WTC11 (cell line): ENCODE data around the gene PLEKHA5. TPM values are rescaled to one million over a fixed set of nuclear protein-coding genes. Genes with fewer than 3 reads are reported as not detected.

Experiments used
- ATAC-seq: fragments of 200-7000 bp; cut with Tn5 transposase; 2 replicates; pipeline ENCODE4 v1.10.0; 2021; ENCODE audit warnings: mild to moderate bottlenecking, moderate library complexity
- CTCF ChIA-PET: fragments of 300-600 bp; sonication (Branson Sonifier 250); formaldehyde crosslinking; loops from one replicate; lab custom pipeline; 2021; ENCODE audit warnings: antibody characterized with exemption; lab: Charles Lee
- POLR2A ChIA-PET: fragments of 350-600 bp; sonication (Branson Sonifier 250); formaldehyde crosslinking; loops from one replicate; lab custom pipeline; 2021; ENCODE audit warnings: antibody characterized with exemption; lab: Charles Lee
- DNase-seq: peaks from one replicate; pipeline ENCODE4 v3.0.0; 2021; ENCODE audit warnings: low spot score
- H3K27ac Mint-ChIP-seq: 2 replicates; pipeline ENCODE4 v1.8.0; 2021; ENCODE audit warnings: mixed read lengths
- H3K27me3 Mint-ChIP-seq: 2 replicates; pipeline ENCODE4 v1.8.0; 2021; ENCODE audit warnings: low read depth, mild to moderate bottlenecking, moderate library complexity, mixed read lengths
- H3K36me3 Mint-ChIP-seq: 2 replicates; pipeline ENCODE4 v1.8.0; 2021; ENCODE audit warnings: mixed read lengths
- H3K4me1 Mint-ChIP-seq: 2 replicates; pipeline ENCODE4 v1.8.0; 2022; ENCODE audit warnings: mixed read lengths
- H3K4me3 Mint-ChIP-seq: 2 replicates; pipeline ENCODE4 v1.8.0; 2021; ENCODE audit warnings: mild to moderate bottlenecking, moderate library complexity, mixed read lengths
- H3K9me3 Mint-ChIP-seq: 2 replicates; pipeline ENCODE4 v1.8.0; 2021; ENCODE audit warnings: mixed read lengths
- GTF2I ChIP-seq: fragments of 250-450 bp; sonication (Bioruptor Pico); conservative IDR thresholded peaks from 2 replicates; pipeline ENCODE4 v1.4.0; 2021; ENCODE audit warnings: mild to moderate bottlenecking
- MXD4 ChIP-seq: fragments of 250-450 bp; sonication (Bioruptor Pico); IDR thresholded peaks from 2 replicates; pipeline ENCODE4 v1.8.0; 2021; ENCODE audit warnings: mild to moderate bottlenecking, moderate library complexity, borderline replicate concordance
- NR2C2 ChIP-seq: sonication (generic); formaldehyde crosslinking; IDR thresholded peaks from 2 replicates; pipeline ENCODE4 v1.8.0; 2022; ENCODE audit warnings: mild to moderate bottlenecking, missing genetic modification reagents
- OVOL2 ChIP-seq: fragments of 250-450 bp; sonication (Bioruptor Pico); IDR thresholded peaks from 2 replicates; pipeline ENCODE4 v1.9.0; 2021; ENCODE audit warnings: mild to moderate bottlenecking, borderline replicate concordance
- PRRX2 ChIP-seq: fragments of 250-450 bp; sonication (Bioruptor Pico); IDR thresholded peaks from 2 replicates; pipeline ENCODE4 v1.8.0; 2021; ENCODE audit warnings: mild to moderate bottlenecking
- RELA ChIP-seq: sonication (generic); formaldehyde crosslinking; IDR thresholded peaks from 2 replicates; pipeline ENCODE4 v1.8.1; 2022; ENCODE audit warnings: missing genetic modification reagents, mild to moderate bottlenecking, borderline replicate concordance
- RORB ChIP-seq: fragments of 250-450 bp; sonication (Bioruptor Pico); IDR thresholded peaks from 2 replicates; pipeline ENCODE4 v1.9.0; 2021; ENCODE audit warnings: mild to moderate bottlenecking
- SMAD3 ChIP-seq: sonication (generic); formaldehyde crosslinking; IDR thresholded peaks from 2 replicates; pipeline ENCODE4 v1.8.0; 2022; ENCODE audit warnings: missing genetic modification reagents, mild to moderate bottlenecking, borderline replicate concordance
- SP1 ChIP-seq: sonication (generic); formaldehyde crosslinking; conservative IDR thresholded peaks from 2 replicates; pipeline ENCODE4 v1.8.1; 2022; ENCODE audit warnings: missing genetic modification reagents
- ZBTB43 ChIP-seq: sonication (generic); formaldehyde crosslinking; IDR thresholded peaks from 2 replicates; pipeline ENCODE4 v1.8.1; 2023; ENCODE audit warnings: mild to moderate bottlenecking, missing genetic modification reagents
- ZNF121 ChIP-seq: sonication (generic); formaldehyde crosslinking; IDR thresholded peaks from 2 replicates; pipeline ENCODE4 v1.8.0; 2023; ENCODE audit warnings: missing genetic modification reagents
- ZNF396 ChIP-seq: fragments of 250-450 bp; sonication (Bioruptor Pico); IDR thresholded peaks from 2 replicates; pipeline ENCODE4 v1.8.0; 2021; ENCODE audit warnings: mild to moderate bottlenecking, moderate library complexity, borderline replicate concordance
- total RNA-seq: library from RNA; stranded (reverse); gene quantifications from 3 replicates; pipeline ENCODE4 v1.2.3, GENCODE V29; 2021
- TF ChIP-seq, protein P1 (sequence below): fragments of 250-450 bp; sonication (Bioruptor Pico); IDR thresholded peaks from 2 replicates; pipeline ENCODE4 v1.8.0; 2021; ENCODE audit warnings: mild to moderate bottlenecking
- TF ChIP-seq, protein P2 (sequence below): sonication (generic); formaldehyde crosslinking; conservative IDR thresholded peaks from 2 replicates; pipeline ENCODE4 v1.8.1; 2023; ENCODE audit warnings: mild to moderate bottlenecking, low read depth, missing genetic modification reagents, moderate library complexity
- TF ChIP-seq, protein P3 (sequence below): sonication (generic); formaldehyde crosslinking; IDR thresholded peaks from 2 replicates; pipeline ENCODE4 v1.8.1; 2022; ENCODE audit warnings: mild to moderate bottlenecking, moderate library complexity, missing genetic modification reagents
- TF ChIP-seq, protein P4 (sequence below): sonication (generic); formaldehyde crosslinking; IDR thresholded peaks from 2 replicates; pipeline ENCODE4 v1.8.1; 2023; ENCODE audit warnings: mild to moderate bottlenecking, missing genetic modification reagents, borderline replicate concordance

Gene PLEKHA5
- total RNA-seq, 1 experiment from 2014 or later = 61.1 TPM

GRCh38 chr12:19223018-19223417 lies 93.5 kb downstream of the PLEKHA5 start (continued):
- TF ChIP-seq, protein P1, sequence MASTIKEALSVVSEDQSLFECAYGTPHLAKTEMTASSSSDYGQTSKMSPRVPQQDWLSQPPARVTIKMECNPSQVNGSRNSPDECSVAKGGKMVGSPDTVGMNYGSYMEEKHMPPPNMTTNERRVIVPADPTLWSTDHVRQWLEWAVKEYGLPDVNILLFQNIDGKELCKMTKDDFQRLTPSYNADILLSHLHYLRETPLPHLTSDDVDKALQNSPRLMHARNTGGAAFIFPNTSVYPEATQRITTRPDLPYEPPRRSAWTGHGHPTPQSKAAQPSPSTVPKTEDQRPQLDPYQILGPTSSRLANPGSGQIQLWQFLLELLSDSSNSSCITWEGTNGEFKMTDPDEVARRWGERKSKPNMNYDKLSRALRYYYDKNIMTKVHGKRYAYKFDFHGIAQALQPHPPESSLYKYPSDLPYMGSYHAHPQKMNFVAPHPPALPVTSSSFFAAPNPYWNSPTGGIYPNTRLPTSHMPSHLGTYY (CRISPR knock-in tag) = no peak
- TF ChIP-seq, protein P2, sequence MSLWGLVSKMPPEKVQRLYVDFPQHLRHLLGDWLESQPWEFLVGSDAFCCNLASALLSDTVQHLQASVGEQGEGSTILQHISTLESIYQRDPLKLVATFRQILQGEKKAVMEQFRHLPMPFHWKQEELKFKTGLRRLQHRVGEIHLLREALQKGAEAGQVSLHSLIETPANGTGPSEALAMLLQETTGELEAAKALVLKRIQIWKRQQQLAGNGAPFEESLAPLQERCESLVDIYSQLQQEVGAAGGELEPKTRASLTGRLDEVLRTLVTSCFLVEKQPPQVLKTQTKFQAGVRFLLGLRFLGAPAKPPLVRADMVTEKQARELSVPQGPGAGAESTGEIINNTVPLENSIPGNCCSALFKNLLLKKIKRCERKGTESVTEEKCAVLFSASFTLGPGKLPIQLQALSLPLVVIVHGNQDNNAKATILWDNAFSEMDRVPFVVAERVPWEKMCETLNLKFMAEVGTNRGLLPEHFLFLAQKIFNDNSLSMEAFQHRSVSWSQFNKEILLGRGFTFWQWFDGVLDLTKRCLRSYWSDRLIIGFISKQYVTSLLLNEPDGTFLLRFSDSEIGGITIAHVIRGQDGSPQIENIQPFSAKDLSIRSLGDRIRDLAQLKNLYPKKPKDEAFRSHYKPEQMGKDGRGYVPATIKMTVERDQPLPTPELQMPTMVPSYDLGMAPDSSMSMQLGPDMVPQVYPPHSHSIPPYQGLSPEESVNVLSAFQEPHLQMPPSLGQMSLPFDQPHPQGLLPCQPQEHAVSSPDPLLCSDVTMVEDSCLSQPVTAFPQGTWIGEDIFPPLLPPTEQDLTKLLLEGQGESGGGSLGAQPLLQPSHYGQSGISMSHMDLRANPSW = no peak

DNA sequence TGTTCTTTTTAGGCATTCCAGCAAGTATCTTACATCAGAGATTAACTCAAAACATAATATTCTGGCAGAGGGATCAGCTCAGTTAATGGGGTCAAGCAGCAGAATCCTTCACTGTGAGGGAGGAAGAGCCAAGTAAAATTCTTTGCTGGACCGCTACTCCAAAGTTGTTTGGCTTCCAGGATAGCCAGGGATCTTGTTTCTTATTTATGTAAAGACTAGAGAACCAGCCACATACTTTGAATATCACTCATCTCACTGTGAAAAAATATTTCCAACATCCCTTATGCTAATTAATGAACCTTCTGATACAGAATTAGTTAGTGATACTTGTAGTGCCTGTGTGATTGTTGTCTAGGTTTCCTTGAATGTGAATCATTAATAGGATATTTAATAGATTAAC lies 94.2 kb downstream of the PLEKHA5 start:
- no peak overlapping the region for H3K4me3 Mint-ChIP-seq
- H3K27me3 Mint-ChIP-seq = no peaks in the 10 kb centered on the region
- H3K9me3 Mint-ChIP-seq = peaks cover 12% of the 10 kb centered on the region
- no peak for ATAC-seq
- H3K27ac Mint-ChIP-seq = no peak overlapping the region
- peaks cover 56% of the 10 kb centered on the region for H3K4me1 Mint-ChIP-seq
- POLR2A ChIA-PET = no interaction called here
- TF ChIP-seq RORB (CRISPR knock-in tag) = no peak
- no peak for TF ChIP-seq NR2C2
- TF ChIP-seq, protein P3, sequence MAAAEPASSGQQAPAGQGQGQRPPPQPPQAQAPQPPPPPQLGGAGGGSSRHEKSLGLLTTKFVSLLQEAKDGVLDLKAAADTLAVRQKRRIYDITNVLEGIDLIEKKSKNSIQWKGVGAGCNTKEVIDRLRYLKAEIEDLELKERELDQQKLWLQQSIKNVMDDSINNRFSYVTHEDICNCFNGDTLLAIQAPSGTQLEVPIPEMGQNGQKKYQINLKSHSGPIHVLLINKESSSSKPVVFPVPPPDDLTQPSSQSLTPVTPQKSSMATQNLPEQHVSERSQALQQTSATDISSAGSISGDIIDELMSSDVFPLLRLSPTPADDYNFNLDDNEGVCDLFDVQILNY (CRISPR knock-in tag) = no peak
- no peak for TF ChIP-seq SP1 (CRISPR knock-in tag)
- no peak for TF ChIP-seq OVOL2 (CRISPR knock-in tag)
- TF ChIP-seq ZNF396 (CRISPR knock-in tag) = no peak
- no peak for TF ChIP-seq ZBTB43 (CRISPR knock-in tag)
- TF ChIP-seq, protein P4, sequence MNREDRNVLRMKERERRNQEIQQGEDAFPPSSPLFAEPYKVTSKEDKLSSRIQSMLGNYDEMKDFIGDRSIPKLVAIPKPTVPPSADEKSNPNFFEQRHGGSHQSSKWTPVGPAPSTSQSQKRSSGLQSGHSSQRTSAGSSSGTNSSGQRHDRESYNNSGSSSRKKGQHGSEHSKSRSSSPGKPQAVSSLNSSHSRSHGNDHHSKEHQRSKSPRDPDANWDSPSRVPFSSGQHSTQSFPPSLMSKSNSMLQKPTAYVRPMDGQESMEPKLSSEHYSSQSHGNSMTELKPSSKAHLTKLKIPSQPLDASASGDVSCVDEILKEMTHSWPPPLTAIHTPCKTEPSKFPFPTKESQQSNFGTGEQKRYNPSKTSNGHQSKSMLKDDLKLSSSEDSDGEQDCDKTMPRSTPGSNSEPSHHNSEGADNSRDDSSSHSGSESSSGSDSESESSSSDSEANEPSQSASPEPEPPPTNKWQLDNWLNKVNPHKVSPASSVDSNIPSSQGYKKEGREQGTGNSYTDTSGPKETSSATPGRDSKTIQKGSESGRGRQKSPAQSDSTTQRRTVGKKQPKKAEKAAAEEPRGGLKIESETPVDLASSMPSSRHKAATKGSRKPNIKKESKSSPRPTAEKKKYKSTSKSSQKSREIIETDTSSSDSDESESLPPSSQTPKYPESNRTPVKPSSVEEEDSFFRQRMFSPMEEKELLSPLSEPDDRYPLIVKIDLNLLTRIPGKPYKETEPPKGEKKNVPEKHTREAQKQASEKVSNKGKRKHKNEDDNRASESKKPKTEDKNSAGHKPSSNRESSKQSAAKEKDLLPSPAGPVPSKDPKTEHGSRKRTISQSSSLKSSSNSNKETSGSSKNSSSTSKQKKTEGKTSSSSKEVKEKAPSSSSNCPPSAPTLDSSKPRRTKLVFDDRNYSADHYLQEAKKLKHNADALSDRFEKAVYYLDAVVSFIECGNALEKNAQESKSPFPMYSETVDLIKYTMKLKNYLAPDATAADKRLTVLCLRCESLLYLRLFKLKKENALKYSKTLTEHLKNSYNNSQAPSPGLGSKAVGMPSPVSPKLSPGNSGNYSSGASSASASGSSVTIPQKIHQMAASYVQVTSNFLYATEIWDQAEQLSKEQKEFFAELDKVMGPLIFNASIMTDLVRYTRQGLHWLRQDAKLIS (CRISPR knock-in tag) = no peak
- TF ChIP-seq MXD4 (CRISPR knock-in tag) = no peak
- TF ChIP-seq PRRX2 (CRISPR knock-in tag) = no peak
- no peak for TF ChIP-seq SMAD3
- no peak for TF ChIP-seq GTF2I (CRISPR knock-in tag)
- no peak for DNase-seq
- H3K36me3 Mint-ChIP-seq = peaks cover 7% of the 10 kb centered on the region
- CTCF ChIA-PET = no interaction called here

- H3K4me1 Mint-ChIP-seq = peaks cover 48% of the 10 kb centered on the region
- peaks cover 18% of the 10 kb centered on the region for H3K36me3 Mint-ChIP-seq
- no peak overlapping the region for H3K27ac Mint-ChIP-seq
Observed at GRCh38 chr12:19224746-19225145, 95.2 kb downstream of the PLEKHA5 start.

More at GRCh38 chr12:19224746-19225145, 95.2 kb downstream of the PLEKHA5 start:
- no peak for ATAC-seq
- no peak for DNase-seq
- H3K4me3 Mint-ChIP-seq = no peak overlapping the region
- no peak for TF ChIP-seq RELA
- peak; percentile 73; the same call in 1 of the 2 replicates for TF ChIP-seq ZNF121 (CRISPR knock-in tag)
- TF ChIP-seq ZBTB43 (CRISPR knock-in tag) = no peak
- H3K27me3 Mint-ChIP-seq = no peaks in the 10 kb centered on the region
- POLR2A ChIA-PET = no interaction called here
- CTCF ChIA-PET = no interaction called here
- H3K9me3 Mint-ChIP-seq = peaks cover 22% of the 10 kb centered on the region
